ENCODE measurements around the gene CKMT2.
"Not testable (repeated sequence)": the region's sequence is repeated elsewhere in the genome, so short reads cannot be mapped to it uniquely, and the experiment has no call there.

The CKMT2 gene

DNA sequence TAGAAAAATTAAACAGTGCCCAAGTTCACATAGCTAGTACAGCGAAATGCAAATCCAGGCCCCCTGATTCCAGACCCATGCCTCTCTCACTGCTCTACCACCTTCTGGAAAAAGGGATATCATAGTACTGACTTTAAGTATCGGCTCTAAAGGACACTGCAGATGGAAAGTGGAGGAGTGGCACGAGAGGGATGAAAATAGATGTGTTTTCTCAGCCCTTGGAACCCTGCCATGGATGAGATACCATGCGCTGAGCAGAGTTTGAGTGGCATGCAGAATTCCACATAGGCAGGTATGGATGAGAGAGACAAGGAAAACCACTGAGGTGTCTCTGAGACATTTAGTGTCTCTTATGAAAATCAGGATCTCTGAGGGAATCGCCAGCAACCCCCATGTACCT, 18.8 kb downstream of the CKMT2 start:
- DNase-seq (ENCODE audit: low spot score): no peak

DNA sequence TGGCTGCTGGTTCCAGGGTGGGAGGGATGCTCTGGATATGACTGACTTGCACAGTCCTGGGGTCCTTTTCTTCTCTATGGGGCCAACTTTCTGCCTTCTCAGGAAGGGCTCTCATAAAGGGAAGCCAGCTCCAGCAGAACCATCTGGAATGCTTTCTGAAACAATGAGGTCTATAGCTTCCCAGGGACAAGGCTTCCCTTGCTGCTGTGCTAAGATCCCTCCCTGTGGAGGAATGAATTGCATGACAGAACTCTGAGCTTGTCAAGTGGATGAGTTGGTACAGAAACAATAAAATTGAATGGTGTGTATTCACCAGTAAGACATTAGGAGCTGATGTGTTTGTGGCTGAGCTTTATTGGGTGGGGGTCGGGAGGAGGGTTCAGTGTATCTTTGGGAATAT, 19.8 kb downstream of the CKMT2 start:
- DNase-seq (ENCODE audit: low spot score): no peak

DNA sequence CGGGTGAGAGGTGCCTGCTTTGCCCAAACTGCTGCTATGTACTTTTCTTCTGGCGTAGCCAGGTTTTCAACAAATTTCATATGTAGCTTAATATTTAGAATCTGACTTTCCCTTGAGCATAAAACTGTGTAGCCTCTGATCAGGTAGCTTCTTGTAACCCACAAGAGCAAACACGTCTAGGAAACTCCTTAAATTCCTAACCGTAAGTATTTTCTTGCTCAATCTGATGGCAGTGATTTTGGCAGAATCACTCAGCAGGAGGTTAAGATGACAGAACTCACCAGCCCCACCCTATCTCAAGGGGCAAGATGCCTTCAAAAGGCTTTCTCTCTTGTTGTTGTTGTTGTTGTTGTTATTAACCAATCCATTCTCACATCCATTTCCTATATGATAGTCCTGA, 20.8 kb downstream of the CKMT2 start:
- no peak for DNase-seq (ENCODE audit: low spot score)

DNA sequence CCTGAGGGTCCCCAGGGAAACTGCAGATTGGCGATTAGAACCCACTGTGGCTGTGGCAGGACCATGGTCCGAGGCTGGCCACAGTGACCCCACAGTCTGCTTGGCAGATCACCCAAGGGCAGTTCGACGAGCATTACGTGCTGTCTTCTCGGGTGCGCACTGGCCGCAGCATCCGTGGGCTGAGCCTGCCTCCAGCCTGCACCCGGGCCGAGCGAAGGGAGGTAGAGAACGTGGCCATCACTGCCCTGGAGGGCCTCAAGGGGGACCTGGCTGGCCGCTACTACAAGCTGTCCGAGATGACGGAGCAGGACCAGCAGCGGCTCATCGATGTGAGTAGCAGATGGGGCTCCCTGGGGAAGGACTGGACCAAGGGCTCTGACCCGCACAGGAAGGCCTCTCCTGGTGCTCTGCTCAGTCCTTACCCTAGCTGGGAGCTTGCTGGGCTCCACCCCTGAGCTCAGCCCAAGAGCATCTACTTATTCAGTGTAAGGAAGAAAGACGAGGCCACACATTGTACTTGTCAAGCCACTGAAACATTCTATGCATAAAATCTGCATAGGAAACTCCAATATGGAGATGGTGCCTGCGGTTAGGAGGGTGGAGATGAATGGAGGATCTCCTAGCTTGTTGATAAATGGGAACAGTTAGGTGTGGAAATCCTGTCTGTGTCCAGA, 21.9 kb downstream of the CKMT2 start:
- no peak for DNase-seq (ENCODE audit: low spot score)

DNA sequence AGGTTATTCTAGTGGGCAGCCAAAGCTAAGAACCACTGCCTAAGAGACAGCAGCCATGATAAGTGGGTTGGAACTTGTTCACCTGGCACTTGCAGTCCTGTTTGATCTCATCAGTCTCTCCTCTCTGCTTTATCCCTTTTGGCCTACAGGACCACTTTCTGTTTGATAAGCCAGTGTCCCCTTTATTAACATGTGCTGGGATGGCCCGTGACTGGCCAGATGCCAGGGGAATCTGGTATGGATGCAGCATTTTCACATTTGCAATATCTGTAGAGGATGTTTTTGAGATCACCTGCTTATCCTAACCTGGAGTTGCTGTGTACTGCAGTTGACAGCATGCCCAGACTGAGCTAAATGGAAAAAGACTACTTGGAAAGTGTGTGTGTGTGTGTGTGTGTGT, 23.6 kb downstream of the CKMT2 start:
- no peak for DNase-seq (ENCODE audit: low spot score)

DNA sequence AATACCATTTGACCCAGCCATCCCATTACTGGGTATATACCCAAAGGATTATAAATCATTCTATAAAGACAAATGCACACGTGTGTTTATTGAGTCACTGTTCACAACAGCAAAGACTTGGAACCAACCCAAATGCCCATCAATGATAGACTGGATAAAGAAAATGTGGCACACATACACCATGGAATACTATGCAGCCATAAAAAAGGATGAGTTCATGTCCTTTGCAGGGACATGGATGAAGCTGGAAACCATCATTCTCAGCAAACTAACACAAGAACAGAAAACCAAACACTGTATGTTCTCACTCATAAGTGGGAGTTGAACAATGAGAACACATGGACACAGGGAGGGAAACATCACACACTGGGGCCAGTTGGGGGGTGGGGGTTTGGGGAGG, 29.7 kb downstream of the CKMT2 start:
- DNase-seq (ENCODE audit: low spot score): not testable (repeated sequence)

DNA sequence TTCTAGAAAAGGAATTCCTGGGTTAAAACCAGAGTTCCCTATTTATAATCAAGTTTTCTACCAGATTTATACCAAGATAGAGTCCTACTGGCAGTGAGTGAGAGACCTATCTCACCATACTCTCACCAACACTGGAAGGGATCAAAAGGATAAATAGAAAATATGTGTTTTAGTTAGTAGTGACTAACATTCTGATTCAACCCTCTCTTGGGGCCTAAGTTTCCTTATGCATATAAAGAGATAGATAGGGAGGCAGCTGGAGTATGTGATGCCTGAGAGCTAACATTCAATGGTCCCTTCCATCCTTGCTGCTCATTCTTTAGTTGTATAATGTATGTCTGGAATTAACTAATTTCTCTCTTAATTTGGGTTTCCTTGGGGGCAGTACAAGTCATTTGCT, 32.0 kb downstream of the CKMT2 start:
- DNase-seq (ENCODE audit: low spot score): no peak

DNA sequence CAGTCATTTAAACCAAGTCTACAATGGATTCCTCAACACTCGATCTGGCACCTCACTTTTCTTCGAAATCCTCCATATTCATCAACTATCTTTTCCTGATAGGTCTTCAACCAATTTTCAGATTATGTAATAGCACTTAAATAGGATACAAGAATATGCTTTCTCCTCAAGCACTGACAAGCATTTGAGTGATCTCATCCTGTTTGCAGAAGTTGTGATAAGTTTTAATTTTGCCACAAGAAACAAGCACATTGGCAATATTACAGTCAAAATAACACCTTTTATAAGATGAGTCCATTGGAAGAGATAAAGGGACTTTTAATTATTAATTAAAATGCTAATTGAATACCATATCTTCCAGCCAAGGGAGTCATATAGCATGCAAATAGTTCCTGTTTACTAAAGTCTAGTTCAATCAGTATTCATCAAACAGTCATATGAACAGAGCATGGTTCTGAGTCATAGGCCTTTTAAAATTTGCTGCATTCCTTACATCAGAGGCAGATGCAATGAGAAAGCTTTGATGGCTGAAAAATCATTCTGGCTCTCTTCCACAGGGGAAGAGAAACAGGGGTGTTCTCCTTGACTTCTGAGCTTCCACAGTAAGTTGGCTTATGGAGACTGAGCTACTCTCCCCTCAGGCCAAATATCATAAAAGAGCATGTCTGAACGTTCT, 35.5 kb downstream of the CKMT2 start:
- DNase-seq (ENCODE audit: low spot score): no peak

DNA sequence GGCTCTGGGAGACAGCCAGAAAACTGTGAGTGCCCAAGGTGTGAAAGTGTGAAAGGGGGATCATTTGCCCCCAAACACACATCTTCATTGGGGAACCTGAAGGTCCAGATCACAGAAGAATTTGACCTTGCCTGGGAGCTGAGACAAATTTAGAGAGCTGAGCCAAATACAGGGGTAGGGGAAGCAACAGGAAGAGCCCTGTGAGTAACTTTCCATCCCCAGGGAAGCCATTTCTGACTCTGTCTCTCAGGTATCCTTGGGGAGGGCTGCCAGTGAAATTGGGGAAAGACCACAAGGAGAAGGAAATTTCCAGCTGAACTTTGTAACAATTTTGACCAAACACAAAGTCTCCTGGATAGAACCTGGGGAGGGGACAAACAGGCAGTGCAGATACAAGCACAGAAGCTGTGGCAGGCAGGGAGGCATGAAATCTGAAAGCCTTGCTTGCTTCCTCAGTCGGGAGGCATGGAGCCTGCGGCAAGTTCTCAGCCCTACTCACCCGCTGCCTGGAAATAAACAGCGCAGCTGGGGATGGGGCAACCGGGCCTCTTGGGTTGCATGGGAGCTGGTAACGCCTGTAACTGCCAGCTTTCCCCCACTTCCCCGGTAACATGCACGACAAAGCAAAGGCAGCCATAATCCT, 36.8 kb downstream of the CKMT2 start:
- DNase-seq (ENCODE audit: low spot score): no peak

DNA sequence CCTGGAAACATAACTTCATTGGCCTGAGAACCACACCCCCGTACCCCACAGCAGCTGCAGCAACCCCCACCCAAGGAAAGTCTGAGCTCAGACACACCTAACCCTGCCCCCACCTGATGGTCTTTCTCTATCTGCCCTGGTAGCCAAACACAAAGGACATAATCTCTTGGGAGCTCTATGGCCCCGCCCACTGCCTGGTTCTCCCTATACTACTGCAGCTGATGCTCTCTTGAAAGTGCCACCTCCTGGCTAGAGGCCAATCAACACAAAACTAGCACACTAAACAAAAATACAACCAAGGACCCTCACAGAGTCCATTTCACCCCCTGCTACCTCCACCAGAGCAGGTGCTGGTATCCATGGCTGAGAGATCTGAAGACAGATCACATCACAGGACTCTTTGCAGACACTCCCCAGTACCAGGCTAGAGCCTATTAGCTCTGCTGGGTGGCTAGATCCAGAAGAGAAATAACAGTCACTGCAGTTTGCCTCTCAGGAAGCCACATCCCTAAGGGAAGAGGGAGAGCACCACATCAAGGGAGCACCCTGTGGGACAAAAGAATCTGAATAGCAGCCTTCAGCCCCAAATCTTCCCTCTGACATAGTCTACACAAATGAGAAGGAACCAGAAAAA, 37.4 kb downstream of the CKMT2 start:
- not testable (repeated sequence) for DNase-seq (ENCODE audit: low spot score)

DNA sequence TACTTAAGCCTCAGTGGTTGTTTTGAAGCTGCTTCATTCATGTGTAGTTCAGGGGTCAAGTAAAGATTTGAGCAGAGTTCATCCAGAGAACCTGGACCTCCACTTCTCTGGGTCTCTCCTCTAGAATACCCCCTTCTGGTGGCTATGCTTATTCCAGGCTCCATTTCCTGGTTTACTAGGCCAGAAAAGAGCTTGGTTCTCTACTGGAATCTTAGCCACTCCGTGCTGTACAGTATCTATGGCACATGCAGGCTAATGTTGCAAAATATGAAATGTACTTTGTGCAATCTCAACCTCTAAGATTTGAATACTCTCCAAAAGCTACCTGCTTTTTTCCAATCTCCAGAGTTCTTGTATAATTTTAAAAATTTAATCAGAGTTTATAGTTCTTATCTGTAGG, 50.9 kb downstream of the CKMT2 start:
- DNase-seq (ENCODE audit: low spot score): no peak

DNA sequence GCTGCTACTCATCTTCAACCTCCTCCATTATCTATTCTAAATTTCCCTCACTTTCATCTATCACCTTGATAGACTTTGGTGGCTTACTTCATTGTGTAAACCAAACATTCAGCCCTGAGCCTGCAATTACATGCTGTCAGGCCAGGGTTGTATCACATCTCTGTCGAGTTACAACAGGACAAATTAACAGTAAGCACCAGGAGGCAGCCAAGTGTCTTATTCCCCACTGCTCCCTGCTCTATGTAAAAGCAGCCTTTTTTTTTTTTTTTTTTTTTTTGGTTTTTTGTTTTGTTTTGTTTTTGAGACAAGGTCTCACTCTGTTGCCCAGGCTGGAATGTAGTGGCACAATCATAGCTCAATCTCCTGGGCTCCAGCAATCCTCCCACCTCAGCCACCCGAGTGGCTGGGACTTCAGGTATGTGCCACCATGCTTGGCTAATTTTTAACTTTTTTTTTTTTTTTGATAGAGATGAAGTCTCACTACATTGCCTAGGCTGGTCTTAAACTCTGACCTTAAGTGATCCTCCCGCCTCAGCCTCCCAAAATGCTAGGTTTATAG, 53.0 kb downstream of the CKMT2 start:
- no peak for DNase-seq (ENCODE audit: low spot score)

DNA sequence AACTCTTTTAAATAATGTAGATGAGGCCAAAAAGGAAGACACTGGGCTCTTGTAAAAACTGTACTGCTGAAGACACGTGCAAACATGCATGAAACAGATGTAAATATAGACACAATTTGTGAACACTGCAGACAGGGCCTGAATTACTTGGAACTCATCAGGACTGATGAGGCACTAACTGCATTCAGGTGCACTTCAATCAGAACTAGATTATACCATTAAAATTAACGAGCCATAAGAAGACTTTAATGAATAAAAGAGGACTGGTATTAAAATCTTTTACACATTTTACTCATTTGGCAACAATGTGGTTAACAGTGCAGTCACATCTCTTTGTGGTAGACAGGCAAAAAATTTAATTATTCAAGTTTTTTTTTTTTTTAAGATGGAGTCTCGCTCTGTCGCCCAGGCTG, 54.9 kb downstream of the CKMT2 start:
- DNase-seq (ENCODE audit: low spot score): no peak

DNA sequence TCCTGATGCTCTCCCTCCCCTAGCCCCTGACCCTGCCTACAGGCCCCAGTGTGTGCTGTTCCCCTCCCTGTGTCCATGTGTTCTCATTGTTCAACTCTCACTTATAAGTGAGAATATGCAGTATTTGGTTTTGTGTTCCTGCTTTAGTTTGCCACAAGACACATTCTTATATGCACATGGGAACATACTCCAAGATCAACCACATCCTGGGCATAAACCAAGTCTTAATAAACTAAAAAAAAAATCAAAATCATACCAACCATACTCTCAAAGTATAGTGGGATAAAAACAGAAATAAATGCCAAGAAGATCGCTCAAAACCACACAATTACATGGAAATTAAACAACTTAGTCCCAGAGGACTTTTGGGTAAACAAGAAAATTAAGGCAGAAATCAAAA, 57.0 kb downstream of the CKMT2 start:
- DNase-seq (ENCODE audit: low spot score): no peak

DNA sequence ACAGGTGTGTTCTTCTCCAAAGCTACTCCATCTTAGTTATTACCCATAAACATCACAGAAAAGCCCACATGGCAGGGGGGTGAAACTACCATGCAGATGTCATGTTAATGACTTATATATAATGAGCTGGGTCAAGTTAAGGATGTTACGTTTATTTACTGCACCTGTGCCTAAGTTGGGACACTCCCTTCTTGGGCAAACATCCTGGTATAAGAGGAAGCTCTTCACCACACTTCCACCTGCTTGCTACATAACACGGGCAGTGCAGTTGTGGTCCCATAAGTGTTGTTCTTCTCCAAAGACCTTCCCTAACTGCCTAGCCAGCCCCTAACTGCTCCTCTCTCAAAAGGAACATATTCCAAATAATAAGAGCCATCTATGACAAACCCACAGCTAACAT, 59.0 kb downstream of the CKMT2 start:
- DNase-seq (ENCODE audit: low spot score): no peak

DNA sequence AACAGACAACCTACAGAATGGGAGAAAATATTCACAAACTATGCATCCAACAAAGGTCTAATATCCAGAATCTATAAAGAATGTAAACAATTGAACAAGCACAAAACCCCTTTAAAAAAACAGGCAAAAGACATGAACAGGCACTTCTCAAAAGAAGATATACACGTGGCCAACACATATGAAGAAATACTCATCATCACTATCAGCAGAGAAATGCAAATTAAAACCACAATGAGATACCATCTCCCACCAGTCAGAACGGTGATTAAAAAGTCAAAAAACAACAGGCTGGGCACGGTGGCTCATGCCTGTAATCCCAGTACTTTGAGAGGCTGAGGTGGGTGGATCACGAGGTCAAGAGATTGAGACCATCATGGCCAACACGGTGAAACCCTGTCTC, 60.9 kb downstream of the CKMT2 start:
- not testable (repeated sequence) for DNase-seq (ENCODE audit: low spot score)

DNA sequence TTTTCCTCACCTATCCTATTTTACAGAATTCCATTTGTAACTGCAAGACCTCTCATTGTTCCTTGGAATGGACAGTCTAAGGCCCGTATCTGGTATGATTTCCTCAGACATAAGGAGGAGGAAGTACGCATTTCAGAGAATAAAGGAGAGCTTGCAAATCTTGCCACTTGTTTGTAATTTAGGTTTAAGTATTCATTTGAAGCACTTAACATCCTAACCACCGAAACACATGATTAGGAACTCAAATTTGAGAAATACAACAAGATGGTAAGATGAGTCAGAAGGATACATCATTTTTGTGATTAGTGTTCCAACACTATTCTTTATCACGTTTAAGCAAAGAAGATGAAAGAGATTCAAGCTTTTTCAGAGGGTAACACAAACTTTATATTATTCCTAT, 64.4 kb downstream of the CKMT2 start:
- DNase-seq (ENCODE audit: low spot score): no peak

DNA sequence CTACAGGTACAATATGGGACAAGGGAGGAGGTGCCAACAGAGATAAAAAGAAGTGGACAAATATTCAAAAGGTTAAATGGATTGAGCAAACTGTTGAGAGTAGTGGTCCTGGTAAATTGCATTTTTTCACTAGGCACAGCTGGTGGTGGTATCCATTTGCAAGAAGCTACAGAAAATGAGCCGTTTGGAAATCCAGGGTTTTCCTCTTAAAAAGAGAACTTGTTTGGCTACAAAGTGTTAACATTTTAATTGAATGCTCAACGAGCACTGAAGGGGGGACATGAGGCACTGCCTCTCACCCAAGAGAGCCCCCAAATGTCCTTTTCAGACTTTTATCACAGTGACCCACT, 67.8 kb downstream of the CKMT2 start:
- no peak for DNase-seq (ENCODE audit: low spot score)

DNA sequence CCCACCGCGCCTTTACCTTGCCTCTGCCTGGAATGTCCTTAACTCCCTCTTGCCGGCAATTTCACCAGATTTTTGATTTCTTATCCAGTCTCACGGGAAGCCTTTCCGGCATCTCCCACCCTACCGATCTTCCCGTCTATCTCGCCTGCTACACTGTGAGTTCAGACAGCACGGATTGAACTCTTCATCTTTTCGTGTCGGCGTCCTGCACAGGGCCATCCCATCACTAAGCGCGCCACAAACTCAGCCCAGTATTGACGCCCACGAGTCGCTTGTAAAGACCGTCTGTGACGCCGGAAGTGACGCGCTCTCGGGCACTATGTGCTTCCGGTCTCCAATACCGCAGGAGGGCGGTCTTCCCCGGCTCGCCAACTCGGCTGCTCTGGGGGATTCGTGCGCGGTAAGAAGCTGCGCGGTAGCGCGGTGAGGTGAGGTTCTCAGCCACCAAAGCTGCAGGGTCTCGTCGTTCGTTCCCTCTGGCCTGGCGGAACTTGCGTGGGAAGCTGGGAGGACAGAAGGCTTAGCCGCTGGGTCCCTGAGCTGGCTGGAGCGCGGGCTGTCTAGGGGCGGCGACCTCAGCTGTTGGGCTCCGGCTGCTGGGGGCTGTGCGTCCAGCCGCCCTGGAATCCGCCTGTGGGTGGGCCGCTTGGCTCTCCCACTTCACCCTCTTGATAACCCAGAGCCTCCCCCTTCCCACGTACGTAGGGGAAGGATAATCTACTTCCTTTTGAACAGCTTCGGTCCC, 68.3 kb downstream of the CKMT2 start, which contains the start of gene ZCCHC9:
ZCCHC9 (plus strand) TSS at position 317 of the 745 bp plus-strand sequence. CDS start 3,171 bp downstream, outside the sequence.
- peak; percentile 80 for DNase-seq (ENCODE audit: low spot score)

DNA sequence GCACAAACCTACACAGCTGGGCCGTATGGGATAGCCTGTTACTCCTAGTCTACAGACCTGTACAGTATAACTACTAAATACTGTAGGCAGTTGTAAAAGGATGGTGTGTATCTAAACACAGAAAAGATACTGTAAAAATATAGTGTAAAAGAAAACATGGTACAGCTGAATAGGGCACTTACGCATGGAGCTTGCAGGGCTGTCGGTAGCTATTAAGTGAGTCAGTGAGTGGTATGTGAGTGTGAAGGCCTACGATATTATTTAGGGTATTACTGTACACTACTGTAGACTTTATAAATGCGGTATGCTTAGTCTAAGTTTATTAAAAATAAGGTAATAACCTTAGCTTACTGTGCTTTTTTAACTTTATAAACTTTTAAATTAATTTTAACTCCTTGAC, 69.5 kb downstream of the CKMT2 start:
- no peak for DNase-seq (ENCODE audit: low spot score)

DNA sequence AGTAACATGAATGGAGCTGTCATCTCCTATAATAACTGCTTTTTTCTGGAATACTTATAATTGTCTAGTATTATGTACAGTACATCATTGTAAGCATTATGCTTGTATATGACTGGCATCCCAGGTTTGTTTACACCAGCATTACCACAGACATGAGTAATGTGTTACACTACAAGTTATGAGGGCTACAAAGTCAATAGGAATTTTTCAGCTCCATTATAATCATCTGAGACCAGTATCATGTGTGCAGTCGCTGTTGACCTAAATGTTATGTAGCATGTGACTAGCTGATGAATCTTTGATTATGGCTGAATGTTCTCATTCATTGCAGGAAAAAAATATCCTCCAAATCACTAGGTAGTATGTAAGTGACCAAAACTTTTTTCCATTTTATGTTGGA, 70.4 kb downstream of the CKMT2 start:
- no peak for DNase-seq (ENCODE audit: low spot score)

DNA sequence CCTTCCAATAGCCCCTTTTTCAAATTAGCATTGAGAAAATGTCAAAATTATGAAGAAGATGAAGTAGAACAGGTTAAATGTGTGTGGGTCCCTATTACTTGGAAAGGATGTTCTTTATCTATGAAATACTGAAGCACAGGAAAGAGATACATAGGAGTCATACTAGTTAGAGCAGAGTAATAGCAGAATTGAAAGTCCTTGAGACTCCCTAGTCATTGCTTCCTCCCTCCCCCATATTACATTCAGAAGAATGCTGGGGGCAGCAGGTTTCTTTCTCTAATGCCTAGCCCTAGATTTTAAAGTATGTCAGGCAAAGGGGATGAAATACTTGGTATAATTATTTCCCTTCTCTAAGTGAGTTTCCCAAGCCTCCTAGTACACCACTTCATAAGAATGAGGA, 72.7 kb downstream of the CKMT2 start:
- no peak for DNase-seq (ENCODE audit: low spot score)

Data from HuH-7 (cell line).